Measurements from ENCODE around the gene ACOD1.
A peak's percentile ranks its signal among the peaks of the same experiment; 100 is the strongest.
"Not testable (repeated sequence)": the region's sequence is repeated elsewhere in the genome, so short reads cannot be mapped to it uniquely, and the experiment has no call there.

Gene ACOD1

GRCh38 chr13:76954538-76954937 lies 6.2 kb downstream of the ACOD1 start:
- DNase-seq: no peak

- DNase-seq: no peak
Observed at GRCh38 chr13:76955193-76955592, 6.9 kb downstream of the ACOD1 start.

- DNase-seq: no peak
Observed at GRCh38 chr13:76955661-76956060, 7.3 kb downstream of the ACOD1 start.

- DNase-seq: no peak
Observed at GRCh38 chr13:76958841-76959432, 10.6 kb downstream of the ACOD1 start.

DNA sequence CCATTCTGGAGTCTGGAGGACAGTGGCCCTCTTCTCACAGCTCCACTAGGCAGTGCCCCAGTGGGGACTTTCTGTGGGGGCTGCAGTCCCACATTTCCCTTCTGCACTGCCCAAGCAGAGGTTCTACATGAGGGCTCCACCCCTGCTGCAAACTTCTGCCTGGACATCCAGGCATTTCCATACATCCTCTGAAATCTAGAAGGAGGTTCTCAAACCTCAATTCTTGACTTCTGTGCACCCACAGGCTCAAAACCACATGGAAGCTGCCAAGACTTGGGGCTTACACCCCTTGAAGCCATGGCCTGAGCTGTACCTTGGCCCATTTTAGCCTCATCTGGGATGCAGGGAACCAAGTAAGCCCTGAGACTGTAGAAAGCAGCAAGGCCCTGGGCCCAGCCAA lies 11.4 kb downstream of the ACOD1 start:
- not testable (repeated sequence) for DNase-seq

GRCh38 chr13:76965759-76966421 lies 17.6 kb downstream of the ACOD1 start:
- DNase-seq: no peak

DNA sequence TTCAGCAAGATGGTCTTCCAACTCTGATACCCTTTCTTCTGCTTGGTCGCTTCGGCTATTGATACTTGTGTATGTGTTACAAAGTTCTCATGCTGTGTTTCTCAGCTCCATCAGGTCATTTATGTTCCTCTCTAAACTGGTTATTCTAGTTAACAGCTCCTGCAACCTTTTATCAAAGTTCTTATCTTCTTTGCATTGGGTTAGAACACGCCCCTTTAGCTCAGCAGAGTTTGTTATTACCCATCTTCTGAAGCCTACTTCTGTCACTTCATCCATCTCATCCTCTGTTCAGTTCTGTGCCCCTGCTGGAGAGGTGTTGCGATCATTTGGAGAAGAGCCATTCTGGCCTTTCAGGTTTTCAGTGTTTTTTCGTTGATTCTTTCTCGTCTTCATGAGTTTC lies 18.7 kb downstream of the ACOD1 start:
- no peak for DNase-seq

DNA sequence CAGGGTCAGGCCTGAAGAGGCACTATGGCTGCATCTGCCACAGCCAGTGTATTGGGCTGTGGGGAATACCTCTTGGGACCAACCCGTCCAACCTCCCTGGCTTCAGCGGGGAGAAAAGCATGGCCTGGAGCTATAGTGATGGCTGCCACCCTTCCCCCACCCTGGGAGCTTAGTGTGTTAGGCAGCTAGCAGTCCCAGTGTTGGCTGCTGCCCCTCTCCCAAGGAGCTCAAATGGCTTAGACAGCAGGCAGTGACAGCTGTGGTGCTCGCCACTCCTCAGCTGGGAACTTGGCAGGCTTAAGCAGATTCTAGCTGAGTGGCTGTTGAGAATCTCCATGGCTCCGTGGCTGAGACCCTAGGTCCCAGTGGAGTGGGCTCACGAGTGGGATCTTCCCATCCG lies 19.7 kb downstream of the ACOD1 start:
- no peak for DNase-seq

DNA sequence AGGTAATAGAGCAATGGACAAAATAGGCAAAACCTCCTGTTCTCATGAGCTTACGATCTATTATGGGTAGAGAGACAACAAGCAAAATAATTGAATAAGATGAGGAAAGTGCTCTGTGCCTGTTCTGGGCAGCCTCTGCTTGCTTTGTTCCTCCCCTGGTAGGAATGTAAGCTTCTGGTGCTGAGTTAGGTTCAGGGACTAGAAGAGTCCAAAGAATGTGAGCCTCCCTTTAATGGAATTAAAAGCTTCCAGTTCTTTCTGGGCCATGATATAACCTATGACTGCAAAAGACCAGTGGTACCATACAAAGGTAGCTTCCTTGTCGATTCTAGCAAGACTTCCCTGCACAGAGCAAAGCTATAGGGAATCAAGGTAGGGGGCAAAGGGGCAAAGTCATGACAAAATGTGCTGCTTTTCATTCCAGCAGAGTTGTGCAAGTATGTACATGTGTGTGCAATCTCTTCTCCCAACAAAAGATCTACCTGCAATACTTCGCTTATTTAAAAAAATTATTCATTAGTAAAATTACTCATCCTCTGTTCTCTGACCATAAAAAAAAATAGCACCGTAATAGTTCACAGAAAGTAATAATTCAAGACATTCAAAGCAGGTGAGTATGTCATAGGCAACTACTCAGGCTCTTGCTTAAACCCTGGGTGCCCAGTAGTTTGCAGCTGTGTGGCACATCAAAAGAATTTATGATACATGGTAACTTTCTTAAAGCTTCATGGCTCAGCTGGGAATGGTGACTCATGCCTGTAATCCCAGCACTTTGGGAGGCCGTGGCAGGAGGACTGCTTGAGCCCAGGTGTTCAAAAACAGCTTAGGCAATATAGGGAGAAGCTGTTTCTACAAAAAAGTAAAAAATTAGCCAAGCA lies 21.4 kb downstream of the ACOD1 start:
- DNase-seq: no peak

DNA sequence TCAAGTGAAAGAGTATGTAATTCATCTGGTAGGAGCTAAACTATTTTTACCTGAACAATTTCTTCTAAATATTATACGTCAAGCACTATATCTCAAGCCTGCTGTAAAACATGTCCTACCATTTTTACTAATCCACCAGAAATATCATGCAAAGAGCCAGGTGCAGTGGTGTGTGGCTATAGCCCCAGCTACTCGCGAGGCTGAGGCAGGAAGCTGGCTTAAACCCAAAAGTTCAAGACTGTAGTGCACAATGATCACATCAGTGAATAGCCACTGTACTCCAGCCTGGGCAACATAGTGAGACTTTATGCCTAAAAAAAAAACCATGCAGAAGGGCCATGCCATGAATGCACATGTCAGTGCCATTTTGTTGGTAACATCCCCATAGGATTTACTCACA lies 22.9 kb downstream of the ACOD1 start:
- DNase-seq: no peak

GRCh38 chr13:76971851-76972829 lies 23.8 kb downstream of the ACOD1 start:
- no peak for DNase-seq

- DNase-seq: no peak
Observed at GRCh38 chr13:76973920-76974617, 25.8 kb downstream of the ACOD1 start.

DNA sequence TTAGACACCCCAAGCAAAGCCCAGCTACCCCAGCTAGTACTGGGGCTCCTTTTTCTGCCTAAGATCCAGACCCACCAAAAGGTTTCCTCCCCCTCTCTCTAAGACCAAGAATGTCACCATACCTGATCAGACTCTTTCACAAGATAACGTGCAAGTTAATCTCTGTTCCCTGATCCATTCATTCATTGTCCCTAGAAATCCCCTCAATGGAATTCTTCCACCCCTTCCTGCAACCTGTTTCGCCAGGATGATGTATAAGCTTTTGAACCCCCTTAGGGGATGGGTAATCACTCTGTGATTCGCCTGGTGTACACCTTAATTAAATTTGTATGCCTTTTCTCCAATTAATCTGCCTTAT lies 26.3 kb downstream of the ACOD1 start:
- no peak for DNase-seq

DNA sequence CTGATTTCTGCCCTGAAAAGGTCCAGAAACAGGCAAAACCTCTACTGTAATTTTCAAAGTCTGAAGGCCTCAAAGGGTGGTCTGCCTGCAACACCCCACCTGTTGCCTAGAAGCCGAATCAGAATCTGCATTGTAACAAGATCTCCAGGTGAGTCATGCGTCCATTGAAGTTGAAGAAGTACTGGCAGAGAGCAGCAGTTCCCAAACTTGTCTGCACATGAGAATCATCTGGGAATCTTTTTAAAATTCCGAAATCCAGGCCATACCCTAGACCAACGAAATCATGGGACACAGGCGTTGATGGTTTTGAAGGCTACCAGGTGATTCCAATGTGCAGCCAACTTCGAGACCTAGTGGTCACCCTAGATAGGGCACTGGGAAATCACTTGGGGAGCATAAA lies 27.6 kb downstream of the ACOD1 start:
- no peak for DNase-seq

- DNase-seq: peak in 3 of 5 experiments; percentile 9 to 73 (median 12)
Observed at GRCh38 chr13:76976490-76976889, 28.2 kb downstream of the ACOD1 start.

- DNase-seq: no peak
Observed at GRCh38 chr13:76976929-76977328, 28.6 kb downstream of the ACOD1 start.

DNA sequence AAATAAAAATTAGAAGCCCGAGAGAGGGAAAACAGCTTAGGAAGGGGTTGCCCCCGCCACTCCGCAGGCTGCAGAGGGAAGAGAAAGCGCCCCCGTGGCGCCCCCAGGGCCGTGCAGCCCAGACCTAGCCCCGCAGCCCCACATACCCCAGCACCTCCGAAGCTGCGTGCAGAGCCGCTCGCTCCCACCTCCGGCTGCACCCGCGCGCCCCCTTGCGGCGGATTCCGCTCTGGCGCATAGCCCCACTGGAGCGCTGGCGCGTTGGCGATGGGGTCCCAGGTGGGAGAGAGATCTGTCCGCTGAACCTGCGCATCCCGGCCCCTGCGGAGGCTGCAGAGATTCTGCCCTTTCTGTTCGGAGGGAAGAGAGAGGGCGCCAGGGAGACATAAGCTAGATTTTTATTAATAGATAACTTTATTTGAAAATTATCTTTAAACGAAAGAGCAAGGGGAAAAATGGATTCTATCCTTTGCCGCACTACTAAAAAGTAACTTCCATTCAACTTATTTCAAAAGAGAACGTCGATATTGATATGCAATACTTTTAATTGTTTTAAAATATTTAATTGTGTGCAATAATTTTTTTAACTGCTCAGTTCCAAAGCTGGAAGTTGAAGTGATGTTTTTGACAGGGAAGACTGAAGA lies 31.9 kb downstream of the ACOD1 start:
- DNase-seq: peak; percentile 69 to 87 (median 78)

DNA sequence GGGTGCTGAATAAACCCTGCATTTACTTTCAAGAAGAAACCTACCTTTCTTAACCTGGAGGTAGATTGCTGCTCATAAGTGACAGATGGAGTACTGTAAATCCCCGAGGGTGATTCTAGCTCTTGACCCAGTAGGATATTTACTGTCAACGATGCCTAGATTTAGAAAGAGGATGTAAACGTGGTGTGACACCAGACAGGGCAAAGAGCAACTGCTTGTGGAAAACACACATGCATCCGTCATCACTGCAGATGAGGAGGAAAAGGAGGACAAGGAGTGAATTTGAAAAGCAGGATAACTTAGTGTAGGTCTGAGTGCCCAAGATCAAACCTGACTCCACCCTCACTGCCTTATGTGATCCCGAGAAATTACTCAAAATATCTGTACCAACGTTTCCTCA lies 33.8 kb downstream of the ACOD1 start:
- DNase-seq: no peak

DNA sequence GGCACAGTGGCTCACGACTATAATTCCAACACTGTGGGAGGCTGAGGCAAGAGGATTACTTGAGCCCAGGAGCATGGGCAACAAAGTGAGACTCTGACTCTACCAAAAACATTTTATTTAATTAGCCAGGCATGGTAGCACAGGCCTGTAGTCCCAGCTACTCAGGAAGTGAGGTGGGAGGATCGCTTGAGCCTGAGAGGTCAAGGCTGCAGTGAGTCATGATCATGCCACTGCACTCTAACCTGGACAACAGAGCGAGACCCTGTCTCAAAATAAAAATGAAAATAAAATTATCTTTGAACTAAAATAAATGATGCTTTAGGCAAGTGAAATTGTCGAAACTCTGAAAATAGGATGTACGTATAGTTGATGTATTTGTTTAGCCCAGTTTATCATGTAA lies 35.4 kb downstream of the ACOD1 start:
- no peak for DNase-seq

- DNase-seq: peak; percentile 25 to 98 (median 62)
Observed at GRCh38 chr13:76991432-76991795, 43.1 kb downstream of the ACOD1 start.

DNA sequence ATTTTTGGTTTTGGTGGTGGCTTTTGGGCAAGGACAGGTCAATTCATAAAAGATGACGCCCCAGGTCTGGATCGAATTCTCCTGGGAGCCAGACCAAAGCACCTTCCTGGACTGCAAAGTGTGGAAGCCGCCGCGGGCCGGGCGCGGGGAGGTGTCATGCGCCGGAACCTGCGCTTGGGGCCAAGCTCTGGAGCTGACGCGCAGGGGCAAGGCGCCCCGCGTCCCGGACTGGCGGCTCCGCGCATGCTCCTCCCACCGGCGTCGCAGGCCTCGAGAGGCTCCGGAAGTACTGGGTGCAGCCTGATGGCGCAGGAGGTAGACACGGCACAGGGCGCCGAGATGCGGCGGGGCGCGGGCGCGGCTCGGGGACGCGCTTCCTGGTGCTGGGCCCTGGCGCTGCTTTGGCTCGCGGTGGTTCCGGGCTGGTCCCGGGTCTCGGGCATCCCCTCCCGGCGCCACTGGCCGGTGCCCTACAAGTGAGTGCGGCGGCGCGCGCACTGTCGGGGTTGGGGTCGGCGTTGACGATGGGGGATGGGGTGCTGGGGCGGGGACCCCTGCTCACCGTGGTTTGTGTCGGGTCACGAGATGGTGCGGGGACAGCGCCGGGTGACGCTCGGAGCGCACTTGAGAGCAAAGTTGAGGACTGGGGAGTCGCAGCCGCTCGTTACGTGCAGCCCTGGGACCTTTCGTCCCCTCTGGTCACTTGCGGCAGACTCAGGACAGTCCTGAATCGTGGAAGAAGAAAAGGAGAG lies 43.7 kb downstream of the ACOD1 start, which contains the start of gene CLN5:
CLN5 (plus strand) TSS at position 286 of the 752 bp plus-strand sequence; CDS start at position 304, 18 bp downstream.
- peak; percentile 90 to 99 (median 94) for DNase-seq
